ENCODE results near the gene IFT22. TPM values are rescaled to one million over a fixed set of nuclear protein-coding genes. Genes with fewer than 3 reads are reported as not detected.
A peak's percentile ranks its signal among the peaks of the same experiment; 100 is the strongest.

IFT22 gene
- total and polyA plus RNA-seq, 2 of the 8 experiments (the other 6 are each of a cell fraction or from before 2014, with no cell fraction given): 17.7 to 18.9 TPM

DNA sequence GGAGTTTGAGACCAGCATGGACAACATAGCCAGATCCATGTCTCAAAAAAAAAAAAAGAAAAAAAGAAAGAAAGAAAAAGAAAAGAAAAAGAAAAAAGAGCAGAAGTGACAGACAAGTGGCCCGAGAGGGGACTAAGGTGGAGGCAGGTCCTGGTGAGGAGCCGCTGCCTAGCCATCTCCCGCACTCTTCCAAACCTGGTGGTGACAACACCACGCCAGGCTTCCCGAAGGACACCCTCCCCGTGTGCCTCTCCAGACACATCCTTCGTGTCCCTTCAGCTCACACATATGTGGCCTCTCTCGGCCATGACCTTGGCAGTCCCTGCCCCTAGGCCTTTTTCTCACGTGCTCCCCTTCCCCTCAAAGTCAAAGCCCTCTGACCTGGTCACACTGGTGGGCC lies 36.4 kb downstream of the IFT22 start:
- Histone ChIP-seq H3K27ac (ENCODE audit: low read depth, low read length) (no peak overlapping the region), H3K23me2 (ENCODE audit: low read depth, low read length) (peaks cover 4% of the 10 kb centered on the region; the same call in 1 of the 2 replicates), H3K4me2 (ENCODE audit: insufficient read depth in 1 of 2, low read depth in 2 of 2, low read length in 2 of 2) (peak overlapping the region in 1 of 2 experiments; percentile 7; a peak in 1 of 4 replicates), H3K79me1 (ENCODE audit: low read depth, low read length) (0 out of 2 replicates have a peak, but pooled peaks cover 5% of the 10 kb centered on the region), H3K14ac (ENCODE audit: insufficient read length) (no peak overlapping the region), H2BK20ac (ENCODE audit: low read length) (no peak overlapping the region), H4K20me1 (replicated peaks in 1 of 2; ENCODE audit: control insufficient read depth in 1 of 2, insufficient read depth in 2 of 2, low read length in 2 of 2) (peaks cover 0 to 5% of the 10 kb centered on the region in 2 experiments), H3K4me3 (ENCODE audit: extremely low read depth in 1 of 4, insufficient read depth in 2 of 4, low read depth in 3 of 4, low read length in 4 of 4) (no peak overlapping the region), H3K9me3 (ENCODE audit: insufficient read depth in 2 of 2, low read depth in 1 of 2, low read length in 1 of 2) (no peaks in the 10 kb centered on the region), H3K36me3 (ENCODE audit: control insufficient read depth in 2 of 4, insufficient read depth in 4 of 4, low read length in 3 of 4) (peaks cover 0 to 19% (median 9%) of the 10 kb centered on the region in 4 experiments; a peak in 4 of 8 replicates), H3K4me1 (replicated peaks in 1 of 4; ENCODE audit: control insufficient read depth in 3 of 4, insufficient read depth in 4 of 4, low read length in 3 of 4) (peaks cover 0 to 12% (median 3%) of the 10 kb centered on the region in 4 experiments; a peak in 6 of 7 replicates), H4K91ac (replicated peaks; ENCODE audit: insufficient read length, low read length) (no peak overlapping the region), H3K4ac (replicated peaks; ENCODE audit: insufficient read length, low read depth, low read length) (no peak overlapping the region), H2BK120ac (replicated peaks; ENCODE audit: low read depth, low read length) (no peak overlapping the region), H2BK15ac (ENCODE audit: low read length) (0 out of 2 replicates have a peak overlapping the region, but pooled peaks have one; percentile 61), H4K5ac (ENCODE audit: insufficient read length, low read depth, low read length) (no peak overlapping the region), H3K79me2 (ENCODE audit: control insufficient read depth in 1 of 2, insufficient read depth in 2 of 2, low read length in 2 of 2) (peaks cover 0 to 19% of the 10 kb centered on the region in 2 experiments; a peak in 2 of 4 replicates), H2AFZ (ENCODE audit: low read length) (no peak overlapping the region), H2BK12ac (ENCODE audit: low read depth, low read length) (no peak overlapping the region), H3K56ac (replicated peaks; ENCODE audit: insufficient read length, low read depth, low read length) (no peak overlapping the region), H2BK5ac (ENCODE audit: low read depth, low read length) (peak overlapping the region; percentile 60; the same call in 1 of the 2 replicates), H3K27me3 (replicated peaks in 1 of 4; ENCODE audit: control insufficient read depth in 3 of 4, extremely low read depth in 1 of 4, insufficient read depth in 3 of 4, low read length in 3 of 4) (no peaks in the 10 kb centered on the region), H2AK5ac (ENCODE audit: low read depth, low read length) (no peak overlapping the region), H4K8ac (ENCODE audit: extremely low read depth, insufficient read depth, low read length) (no peak overlapping the region), H3K9ac (replicated peaks in 1 of 4; ENCODE audit: extremely low read depth in 1 of 4, low read depth in 3 of 4, low read length in 3 of 4) (no peak overlapping the region), H3K18ac (ENCODE audit: extremely low read depth, low read length) (peak overlapping the region; percentile 32; the same call in 1 of the 2 replicates), H3K23ac (ENCODE audit: insufficient read length) (no peak overlapping the region)
- DNase-seq (ENCODE audit: low read depth in 1 of 2, low spot score in 2 of 2): no peak
- FAIRE-seq: no peak
- TF ChIP-seq SP2 (IDR thresholded peaks at IDR 0.05; ENCODE audit: low read length): no peak
- no peak for TF ChIP-seq EGR1 (IDR thresholded peaks at IDR 0.05; ENCODE audit: borderline replicate concordance, low read depth, low read length)
- TF ChIP-seq TEAD4 (IDR thresholded peaks at IDR 0.05; ENCODE audit: low read depth, low read length): no peak
- no peak for TF ChIP-seq MAX (IDR thresholded peaks at IDR 0.05)
- TF ChIP-seq KDM5A (IDR thresholded peaks at IDR 0.05; ENCODE audit: low read length): no peak
- no peak for TF ChIP-seq CHD1 (IDR thresholded peaks at IDR 0.05; ENCODE audit: low read depth, low read length)
- TF ChIP-seq ASH2L (IDR thresholded peaks at IDR 0.05; ENCODE audit: low read length): no peak
- TF ChIP-seq SP4 (IDR thresholded peaks at IDR 0.05; ENCODE audit: low read length): no peak
- TF ChIP-seq CEBPB (IDR thresholded peaks at IDR 0.05; ENCODE audit: low read depth, low read length): no peak
- TF ChIP-seq BACH1 (IDR thresholded peaks at IDR 0.05; ENCODE audit: low read length): no peak
- ChIA-PET POLR2A (ENCODE audit: partially characterized antibody) (interaction anchor here (0.8 to 1.5 kb wide), 4 partner anchors 9 to 229 kb away, joined by 3 to 8 read pairs (median 4); no protein-coding TSS in a partner anchor), CTCF (ENCODE audit: partially characterized antibody) (interaction anchor here (0.6 to 7.2 kb wide), 5 partner anchors 9 to 159 kb away, joined by 3 to 51 read pairs (median 3); no protein-coding TSS in a partner anchor)
- WGBS, 2 experiments (ENCODE audit: extremely low coverage in 1 of 2, insufficient coverage in 1 of 2, insufficient read length in 1 of 2, insufficient replicate concordance in 2 of 2, low coverage in 1 of 2, low lambda C conversion rate in 2 of 2, missing lambda C conversion rate in 1 of 2): 98% methylated on average over 8 of the region's 9 CpGs; no CpG with 5 or more reads in 1 of the 2 experiments

All from H1 (cell line).